IMR-90 (cell line): Measurements from ENCODE around the gene KCNQ1. TPM values are rescaled to one million over a fixed set of nuclear protein-coding genes. Genes with fewer than 3 reads are reported as not detected.

ENCODE experiments used
- ATAC-seq: fragments of 200-7000 bp; cut with Tn5 transposase; 2 replicates; pipeline ENCODE4 v1.9.1; 2020; ENCODE audit warnings: low read depth, mild to moderate bottlenecking, moderate library complexity
- BruUV-seq: library from RNA; stranded (reverse); fragments of 400-500 nt; replicated peaks from 2 replicates; lab custom pipeline; 2021; lab: Mats Ljungman, UMichigan
- CTCF ChIA-PET: fragments of 300-600 bp; formaldehyde crosslinking; extraction: SDS; loops from one replicate; lab custom pipeline; 2021; ENCODE audit warnings: antibody characterized with exemption; lab: Yijun Ruan, JAX
- POLR2A ChIA-PET: fragments of 300-600 bp; sonication (Branson Sonifier 250); formaldehyde crosslinking; loops from one replicate; lab custom pipeline; 2022; ENCODE audit warnings: antibody characterized with exemption; ENCODE audit not compliant: unreplicated experiment; lab: Charles Lee
- DNase-seq: peaks from one replicate; pipeline ENCODE4 v3.0.0; 2013
- H2AFZ ChIP-seq: replicated peaks from 2 replicates; pipeline ENCODE3; 2013; ENCODE audit warnings: low read length, mild to moderate bottlenecking; ENCODE audit not compliant: poor library complexity
- H2AK5ac ChIP-seq: 2 replicates; pipeline ENCODE4 v1.6.1; 2013; ENCODE audit warnings: low read depth, low read length, inconsistent platforms
- H2AK9ac ChIP-seq: replicated peaks from 2 replicates; pipeline ENCODE3; 2013; ENCODE audit warnings: mild to moderate bottlenecking, low read depth, low read length, moderate library complexity; ENCODE audit not compliant: poor library complexity
- H2BK120ac ChIP-seq: 2 replicates; pipeline ENCODE4 v1.6.1; 2013; ENCODE audit warnings: low read depth, low read length, inconsistent platforms
- H2BK15ac ChIP-seq: 3 replicates; pipeline ENCODE4 v1.6.1; 2013; ENCODE audit warnings: low read depth, low read length, inconsistent platforms
- H2BK20ac ChIP-seq: 2 replicates; pipeline ENCODE4 v1.6.1; 2013; ENCODE audit warnings: low read depth, mild to moderate bottlenecking, inconsistent platforms, low read length, moderate library complexity
- H2BK5ac ChIP-seq: 2 replicates; pipeline ENCODE4 v1.6.1; 2013; ENCODE audit warnings: mild to moderate bottlenecking, low read depth, low read length, inconsistent platforms; ENCODE audit not compliant: poor library complexity, severe bottlenecking
- H3K14ac ChIP-seq: replicated peaks from 2 replicates; pipeline ENCODE4 v1.6.1; 2013; ENCODE audit warnings: low read depth, low read length, inconsistent platforms
- H3K18ac ChIP-seq: 2 replicates; pipeline ENCODE4 v1.6.1; 2013; ENCODE audit warnings: low read depth, low read length, control low read depth
- H3K23ac ChIP-seq: 2 replicates; pipeline ENCODE4 v1.6.1; 2013; ENCODE audit warnings: low read depth, low read length, inconsistent platforms
- H3K27ac ChIP-seq: 2 replicates; pipeline ENCODE4 v1.5.1; 2013; ENCODE audit warnings: mild to moderate bottlenecking, control low read depth, low read length; ENCODE audit not compliant: insufficient read depth
- H3K27me3 ChIP-seq: 2 replicates; pipeline ENCODE4 v1.6.1; 2013; ENCODE audit warnings: low read length; ENCODE audit not compliant: control insufficient read depth, insufficient read depth
- H3K36me3 ChIP-seq: 2 replicates; pipeline ENCODE4 v1.6.1; 2013; ENCODE audit warnings: low read length, mixed read lengths; ENCODE audit not compliant: control insufficient read depth, insufficient read depth
- H3K4ac ChIP-seq: 2 replicates; pipeline ENCODE4 v1.6.1; 2013; ENCODE audit warnings: low read depth, low read length, inconsistent platforms
- H3K4me1 ChIP-seq: 2 replicates; pipeline ENCODE4 v1.6.1; 2013; ENCODE audit warnings: low read length, mixed read lengths; ENCODE audit not compliant: control insufficient read depth, insufficient read depth
- H3K4me2 ChIP-seq: 2 replicates; pipeline ENCODE4 v1.6.1; 2013; ENCODE audit warnings: low read depth, mild to moderate bottlenecking, control low read depth, low read length, moderate library complexity
- H3K4me3 ChIP-seq: 2 replicates; pipeline ENCODE4 v1.5.1; 2013; ENCODE audit warnings: low read depth, mild to moderate bottlenecking, control low read depth, low read length, moderate library complexity; ENCODE audit not compliant: insufficient read depth
- H3K56ac ChIP-seq: 2 replicates; pipeline ENCODE4 v1.6.1; 2013; ENCODE audit warnings: low read length, inconsistent platforms; ENCODE audit not compliant: insufficient read depth; ENCODE audit errors: extremely low read depth
- H3K79me1 ChIP-seq, 2 experiments: 2 replicates each; pipeline ENCODE4 v1.6.1; 2013; ENCODE audit warnings: low read length in 2 of 2, inconsistent platforms in 1 of 2, low read depth in 1 of 2
- H3K9ac ChIP-seq: 2 replicates; pipeline ENCODE4 v1.6.1; 2013; ENCODE audit warnings: low read depth, low read length, control low read depth
- H3K9me1 ChIP-seq: 2 replicates; pipeline ENCODE4 v1.6.1; 2013; ENCODE audit warnings: low read length, inconsistent platforms; ENCODE audit not compliant: insufficient read depth
- H3K9me3 ChIP-seq: 2 replicates; pipeline ENCODE4 v1.6.1; 2013; ENCODE audit warnings: low read length; ENCODE audit not compliant: control insufficient read depth, insufficient read depth
- H4K20me1 ChIP-seq: 2 replicates; pipeline ENCODE4 v1.6.1; 2013; ENCODE audit warnings: low read length, inconsistent platforms; ENCODE audit not compliant: insufficient read depth
- H4K5ac ChIP-seq: 2 replicates; pipeline ENCODE4 v1.6.1; 2013; ENCODE audit warnings: mild to moderate bottlenecking, low read depth, low read length, control low read depth
- H4K8ac ChIP-seq, 2 experiments: 2 replicates each; pipeline ENCODE4 v1.6.1; 2013; ENCODE audit warnings: low read depth in 2 of 2, low read length in 2 of 2, control low read depth in 1 of 2, inconsistent platforms in 1 of 2
- H4K91ac ChIP-seq: 2 replicates; pipeline ENCODE4 v1.6.1; 2013; ENCODE audit warnings: low read depth, low read length, inconsistent platforms; ENCODE audit not compliant: insufficient read depth
- CHD1 ChIP-seq: IDR thresholded peaks from 2 replicates; pipeline ENCODE4 v1.6.1; 2012; ENCODE audit warnings: low read depth, low read length, improper control_type of control experiment
- WGBS, 2 experiments: methylation state at CpG; one replicate each; pipeline versions ENCODE4 v1.1.5 to v1.1.7; 2013; ENCODE audit warnings: missing lambda C conversion rate in 2 of 2; ENCODE audit not compliant: insufficient read length in 1 of 2; ENCODE audit errors: extremely low coverage in 2 of 2; 5-methylcytosine and 5-hydroxymethylcytosine counted together
- dilution Hi-C: fragments of 300-500 bp; cut with HindIII; formaldehyde crosslinking; loops from one replicate; pipeline ENCODE4 v1.14.3; 2018; ENCODE audit warnings: low sequenced_read_pairs; ENCODE audit not compliant: unreplicated experiment
- in situ Hi-C: fragments of 300-500 bp; cut with MboI; formaldehyde crosslinking; loops from 3 replicates; pipeline ENCODE4 v1.14.3; 2019; ENCODE audit warnings: low sequenced_read_pairs, inconsistent platforms, mixed read lengths
- intact Hi-C: fragments of 100-400 bp; cut with micrococcal nuclease; formaldehyde crosslinking; loops from 2 replicates; pipeline ENCODE4 v1.10.0; 2022
- polyA plus RNA-seq, 3 experiments: library from polyadenylated mRNA; depleted of rRNA; stranded (reverse); fragments of >200 nt; gene quantifications; 2 replicates each; pipeline ENCODE4 v1.2.3, GENCODE V29; 2012; ENCODE audit warnings: low replicate concordance in 1 of 3
- total RNA-seq: library from RNA; depleted of rRNA; stranded (reverse); fragments of >200 nt; gene quantifications from 2 replicates; pipeline ENCODE4 v1.2.3, GENCODE V29; 2012

The KCNQ1 gene
- total and polyA plus RNA-seq, 2 of the 4 experiments (the other 2 are of a cell fraction) = 0.07 TPM; not detected in 1

- POLR2A ChIA-PET = no interaction called here
Observed at GRCh38 chr11:2517386-2518064, 72.7 kb downstream of the KCNQ1 start.

More at GRCh38 chr11:2517386-2518064, 72.7 kb downstream of the KCNQ1 start:
- no peaks in the 10 kb centered on the region for H3K9me3 ChIP-seq
- no peaks in the 10 kb centered on the region for H3K9me1 ChIP-seq
- BruUV-seq = no TSS peak
- H2AK9ac ChIP-seq = no peak overlapping the region
- H3K4ac ChIP-seq = no peak overlapping the region
- H3K14ac ChIP-seq = no peak overlapping the region
- dilution Hi-C loops = no loop called here
- 81% methylated on average over 13 of the region's 26 CpGs; no CpG with 5 or more reads in 1 of the 2 experiments for WGBS, 2 experiments
- intact Hi-C loops = no loop called here
- no peak overlapping the region for H3K27ac ChIP-seq
- no peak for TF ChIP-seq CHD1
- no peaks in the 10 kb centered on the region for H4K20me1 ChIP-seq
- H3K4me3 ChIP-seq = no peak overlapping the region
- H3K9ac ChIP-seq = no peak overlapping the region
- H3K4me1 ChIP-seq = no peaks in the 10 kb centered on the region
- H4K91ac ChIP-seq = no peak overlapping the region
- H2BK5ac ChIP-seq = no peak overlapping the region
- no peak for DNase-seq
- no peak overlapping the region for H4K8ac ChIP-seq
- no peak overlapping the region for H2AFZ ChIP-seq
- H4K5ac ChIP-seq = no peak overlapping the region
- no peak overlapping the region for H3K4me2 ChIP-seq
- no peak overlapping the region for H2BK120ac ChIP-seq
- H3K79me1 ChIP-seq = no peaks in the 10 kb centered on the region
- no peak overlapping the region for H2AK5ac ChIP-seq
- no peak overlapping the region for H3K18ac ChIP-seq
- no peaks in the 10 kb centered on the region for H3K36me3 ChIP-seq
- H3K27me3 ChIP-seq = peaks cover 34% of the 10 kb centered on the region
- in situ Hi-C loops = loop anchor here (10.0 kb wide), 1 partner anchor 83 kb away; no protein-coding TSS in a partner anchor
- H2BK20ac ChIP-seq = no peak overlapping the region
- CTCF ChIA-PET = no interaction called here
- H2BK15ac ChIP-seq = no peak overlapping the region
- no peak overlapping the region for H3K23ac ChIP-seq
- no peak overlapping the region for H3K56ac ChIP-seq
- ATAC-seq = no peak
